Kidney (tissue), 14 donors: ENCODE measurements around the gene CFAP69. TPM values are rescaled to one million over a fixed set of nuclear protein-coding genes. Genes with fewer than 3 reads are reported as not detected.
A peak's percentile ranks its signal among the peaks of the same experiment; 100 is the strongest.

Experiments
- DNase-seq, 5 donors: peaks; one replicate each; pipeline ENCODE4 v3.0.0-alpha.2; 2013 to 2020
- FAIRE-seq: peaks from 2 replicates; lab custom pipeline; 2012; peaks lifted over from hg19 to GRCh38; lab: Jason Lieb, UNC
- H3K27ac ChIP-seq, 2 donors: one replicate each; pipeline ENCODE4 v1.7.0; 2013; ENCODE audit warnings: low read depth in 2 of 2, low read length in 2 of 2, inconsistent platforms in 1 of 2
- H3K27me3 ChIP-seq: one replicate; pipeline ENCODE4 v1.7.1; 2013; ENCODE audit warnings: low read length, inconsistent platforms; ENCODE audit not compliant: control insufficient read depth, insufficient read depth
- H3K36me3 ChIP-seq, 3 donors: one replicate each; pipeline versions ENCODE4 v1.7.0 to v1.7.1; 2013; ENCODE audit warnings: low read length in 3 of 3, control low read depth in 1 of 3, inconsistent platforms in 1 of 3; ENCODE audit not compliant: insufficient read depth in 3 of 3, control insufficient read depth in 2 of 3
- H3K4me1 ChIP-seq, 3 donors: one replicate each; pipeline versions ENCODE4 v1.7.0 to v1.7.1; 2013; ENCODE audit warnings: low read length in 3 of 3, inconsistent platforms in 1 of 3, low read depth in 1 of 3; ENCODE audit not compliant: control insufficient read depth in 2 of 3, insufficient read depth in 2 of 3
- H3K4me3 ChIP-seq, 3 donors: one replicate each; pipeline versions ENCODE4 v1.7.0 to v1.8.1; 2013; ENCODE audit warnings: low read length in 3 of 3, control low read depth in 1 of 3, inconsistent platforms in 1 of 3
- H3K9ac ChIP-seq, 3 donors: one replicate each; pipeline versions ENCODE4 v1.7.0 to v1.7.1; 2013; ENCODE audit warnings: low read length in 3 of 3, control low read depth in 1 of 3, inconsistent platforms in 1 of 3
- H3K9me3 ChIP-seq, 3 donors: one replicate each; pipeline versions ENCODE4 v1.7.0 to v1.7.1; 2013; ENCODE audit warnings: low read length in 3 of 3, control low read depth in 1 of 3, inconsistent platforms in 1 of 3; ENCODE audit not compliant: control insufficient read depth in 2 of 3, insufficient read depth in 1 of 3
- CTCF ChIP-seq: IDR thresholded peaks from 3 replicates; pipeline ENCODE4 v1.5.1; 2012; ENCODE audit warnings: mild to moderate bottlenecking, moderate library complexity, borderline replicate concordance; ENCODE audit not compliant: insufficient read depth; ENCODE audit errors: extremely low read depth
- intact Hi-C: fragments of 100-400 bp; cut with DNase I; formaldehyde crosslinking; loops from one replicate; pipeline ENCODE4 v1.11.1; 2022
- polyA plus RNA-seq: library from polyadenylated mRNA; stranded (reverse); fragments of 350-450 nt; fragmentation: Illumina TruSeq; extraction: RNeasy Lipid Tissue Mini Kit (QIAGEN cat#74804); gene quantifications from one replicate; pipeline ENCODE4 v1.2.3, GENCODE V29; 2014; ENCODE audit warnings: low read depth, low replicate concordance; ENCODE audit not compliant: insufficient read depth
- total RNA-seq: library from RNA; stranded (reverse); fragmentation: NEBNext Ultra II Directional; extraction: Animal tissue kit (Norgen Biotek cat#: 25700); gene quantifications from one replicate; pipeline ENCODE4 v1.2.1, GENCODE V29; 2021
- donor health status: control.
- donor health status: control.
- donor health status: control.
- donor health status: control.
- donor health status: control.
- donor health status: DM: yes; HTN: yes; CAD: no.
- donor health status: Normal renal cell carcinoma (clear cell type).

The CFAP69 gene
- total and polyA plus RNA-seq, 2 donors from 2014 or later: 9.2 to 13.2 TPM

- DNase-seq (no peak), FAIRE-seq (no peak)
- H3K4me1 ChIP-seq: no peaks in the 10 kb centered on the region
- no peak for TF ChIP-seq CTCF
- intact Hi-C loops: no loop called here
- peaks cover 0 to 1% (median 0%) of the 10 kb centered on the region in 3 donors for H3K9me3 ChIP-seq
- no peak overlapping the region for H3K27ac ChIP-seq
- no peaks in the 10 kb centered on the region for H3K27me3 ChIP-seq
- H3K4me3 ChIP-seq: no peak overlapping the region
- no peak overlapping the region for H3K9ac ChIP-seq
- peaks cover 0 to 8% (median 5%) of the 10 kb centered on the region in 3 donors for H3K36me3 ChIP-seq
Observed at GRCh38 chr7:90288154-90288553, 43.2 kb downstream of the CFAP69 start.

GRCh38 chr7:90290244-90291113 lies 45.5 kb downstream of the CFAP69 start:
- intact Hi-C loops: no loop called here
- no peak for DNase-seq
- Histone ChIP-seq H3K27me3 (no peaks in the 10 kb centered on the region), H3K4me1 (no peaks in the 10 kb centered on the region), H3K36me3 (peaks cover 0 to 5% (median 4%) of the 10 kb centered on the region in 3 donors), H3K9me3 (peaks cover 0 to 1% (median 0%) of the 10 kb centered on the region in 3 donors), H3K9ac (no peak overlapping the region), H3K4me3 (no peak overlapping the region), H3K27ac (no peak overlapping the region)
- TF ChIP-seq CTCF: no peak
- no peak for FAIRE-seq

- Histone ChIP-seq H3K4me3 (no peak overlapping the region), H3K9ac (no peak overlapping the region), H3K27ac (no peak overlapping the region), H3K9me3 (no peaks in the 10 kb centered on the region), H3K27me3 (no peaks in the 10 kb centered on the region), H3K36me3 (no peaks in the 10 kb centered on the region), H3K4me1 (no peaks in the 10 kb centered on the region)
- DNase-seq: peak in 1 of 5 donors; percentile 32
- TF ChIP-seq CTCF: peak; percentile 53
- intact Hi-C loops: no loop called here
- peak; percentile 27 for FAIRE-seq
Observed at GRCh38 chr7:90298145-90299038, 53.4 kb downstream of the CFAP69 start.
